ENCODE data around the gene UBE2D1.

DNA sequence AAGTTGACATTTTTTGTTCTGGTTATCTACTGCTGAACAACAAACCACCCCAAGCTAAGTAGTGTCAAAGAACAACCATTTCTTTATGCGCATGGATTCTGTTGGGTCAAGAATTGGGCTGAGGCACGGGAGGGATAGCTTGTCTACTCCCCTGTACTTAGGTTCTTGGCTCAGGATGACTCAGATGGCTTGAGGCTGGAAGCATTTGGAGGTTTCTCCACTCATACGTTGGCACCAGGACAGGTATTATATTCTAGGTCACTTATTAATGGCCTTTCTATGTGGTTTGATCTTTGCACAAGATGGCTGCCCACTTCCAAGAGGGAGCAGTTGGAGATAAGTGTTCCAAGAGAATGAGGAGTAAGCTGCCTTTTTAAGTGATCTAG, 38.6 kb downstream of the UBE2D1 start:
- TF ChIP-seq, protein P1, sequence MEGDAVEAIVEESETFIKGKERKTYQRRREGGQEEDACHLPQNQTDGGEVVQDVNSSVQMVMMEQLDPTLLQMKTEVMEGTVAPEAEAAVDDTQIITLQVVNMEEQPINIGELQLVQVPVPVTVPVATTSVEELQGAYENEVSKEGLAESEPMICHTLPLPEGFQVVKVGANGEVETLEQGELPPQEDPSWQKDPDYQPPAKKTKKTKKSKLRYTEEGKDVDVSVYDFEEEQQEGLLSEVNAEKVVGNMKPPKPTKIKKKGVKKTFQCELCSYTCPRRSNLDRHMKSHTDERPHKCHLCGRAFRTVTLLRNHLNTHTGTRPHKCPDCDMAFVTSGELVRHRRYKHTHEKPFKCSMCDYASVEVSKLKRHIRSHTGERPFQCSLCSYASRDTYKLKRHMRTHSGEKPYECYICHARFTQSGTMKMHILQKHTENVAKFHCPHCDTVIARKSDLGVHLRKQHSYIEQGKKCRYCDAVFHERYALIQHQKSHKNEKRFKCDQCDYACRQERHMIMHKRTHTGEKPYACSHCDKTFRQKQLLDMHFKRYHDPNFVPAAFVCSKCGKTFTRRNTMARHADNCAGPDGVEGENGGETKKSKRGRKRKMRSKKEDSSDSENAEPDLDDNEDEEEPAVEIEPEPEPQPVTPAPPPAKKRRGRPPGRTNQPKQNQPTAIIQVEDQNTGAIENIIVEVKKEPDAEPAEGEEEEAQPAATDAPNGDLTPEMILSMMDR (IDR thresholded peaks at IDR 0.05) = no peak
- TF ChIP-seq EZH2 (IDR thresholded peaks at IDR 0.05) (no peak), EZH2phosphoT487 (IDR thresholded peaks at IDR 0.05) (no peak)

Data from neural progenitor cell (in vitro differentiated cells).